ENCODE data around the gene P2RX4. TPM values are rescaled to one million over a fixed set of nuclear protein-coding genes. Genes with fewer than 3 reads are reported as not detected.
"Not testable (repeated sequence)": the region's sequence is repeated elsewhere in the genome, so short reads cannot be mapped to it uniquely, and the experiment has no call there.

P2RX4 gene
- total RNA-seq, 1 experiment from 2014 or later = 7.6 TPM

DNA sequence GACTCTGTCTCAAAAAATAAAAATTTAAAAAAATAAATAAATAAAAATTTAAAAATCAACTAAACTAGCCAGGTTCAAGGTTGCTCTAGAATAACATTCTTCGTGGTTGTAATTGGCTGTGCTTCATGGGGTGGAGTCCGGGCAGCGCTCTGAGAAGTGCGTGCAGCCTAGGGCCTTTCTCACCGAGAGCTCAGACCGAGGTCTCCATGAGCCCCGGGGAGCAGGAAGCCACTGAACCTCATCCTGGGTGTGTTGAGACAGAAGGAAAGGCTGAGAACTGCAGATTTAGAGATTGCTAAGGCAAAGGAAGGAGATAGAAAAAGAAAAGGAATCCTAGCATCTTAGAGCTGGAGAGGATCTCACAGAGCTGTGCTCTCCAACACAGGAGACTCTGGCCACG, 14.7 kb downstream of the P2RX4 start:
- BruUV-seq (replicated peaks) = no TSS peak
- CTCF ChIA-PET = no interaction called here
- Histone ChIP-seq H3K27ac (ENCODE audit: low read depth, low read length, poor library complexity, severe bottlenecking) (no peak overlapping the region), H3K4me1 (ENCODE audit: insufficient read depth, low read length, poor library complexity, severe bottlenecking) (no peaks in the 10 kb centered on the region), H3K36me3 (ENCODE audit: insufficient read depth, low read length, poor library complexity, severe bottlenecking) (no peaks in the 10 kb centered on the region), H3K27me3 (replicated peaks; ENCODE audit: insufficient read depth, low read depth, low read length, poor library complexity) (no peaks in the 10 kb centered on the region), H3K9me3 (ENCODE audit: low read depth, low read length, poor library complexity, severe bottlenecking) (no peaks in the 10 kb centered on the region), H3K4me3 (ENCODE audit: low read depth, low read length, poor library complexity, severe bottlenecking) (no peak overlapping the region)
- POLR2A ChIA-PET (ENCODE audit: low non-redundant PET) = no interaction called here
- intact Hi-C loops (cut with micrococcal nuclease; ENCODE audit: unreplicated experiment) = no loop called here
- DNase-seq (ENCODE audit: low spot score) = no peak
- TF ChIP-seq, protein P1, sequence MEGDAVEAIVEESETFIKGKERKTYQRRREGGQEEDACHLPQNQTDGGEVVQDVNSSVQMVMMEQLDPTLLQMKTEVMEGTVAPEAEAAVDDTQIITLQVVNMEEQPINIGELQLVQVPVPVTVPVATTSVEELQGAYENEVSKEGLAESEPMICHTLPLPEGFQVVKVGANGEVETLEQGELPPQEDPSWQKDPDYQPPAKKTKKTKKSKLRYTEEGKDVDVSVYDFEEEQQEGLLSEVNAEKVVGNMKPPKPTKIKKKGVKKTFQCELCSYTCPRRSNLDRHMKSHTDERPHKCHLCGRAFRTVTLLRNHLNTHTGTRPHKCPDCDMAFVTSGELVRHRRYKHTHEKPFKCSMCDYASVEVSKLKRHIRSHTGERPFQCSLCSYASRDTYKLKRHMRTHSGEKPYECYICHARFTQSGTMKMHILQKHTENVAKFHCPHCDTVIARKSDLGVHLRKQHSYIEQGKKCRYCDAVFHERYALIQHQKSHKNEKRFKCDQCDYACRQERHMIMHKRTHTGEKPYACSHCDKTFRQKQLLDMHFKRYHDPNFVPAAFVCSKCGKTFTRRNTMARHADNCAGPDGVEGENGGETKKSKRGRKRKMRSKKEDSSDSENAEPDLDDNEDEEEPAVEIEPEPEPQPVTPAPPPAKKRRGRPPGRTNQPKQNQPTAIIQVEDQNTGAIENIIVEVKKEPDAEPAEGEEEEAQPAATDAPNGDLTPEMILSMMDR (conservative IDR thresholded peaks at IDR 0.05; ENCODE audit: low read depth, low read length) = no peak
- TF ChIP-seq EZH2 (IDR thresholded peaks at IDR 0.05; ENCODE audit: borderline replicate concordance, low read depth, low read length, poor library complexity, severe bottlenecking) = no peak

DNA sequence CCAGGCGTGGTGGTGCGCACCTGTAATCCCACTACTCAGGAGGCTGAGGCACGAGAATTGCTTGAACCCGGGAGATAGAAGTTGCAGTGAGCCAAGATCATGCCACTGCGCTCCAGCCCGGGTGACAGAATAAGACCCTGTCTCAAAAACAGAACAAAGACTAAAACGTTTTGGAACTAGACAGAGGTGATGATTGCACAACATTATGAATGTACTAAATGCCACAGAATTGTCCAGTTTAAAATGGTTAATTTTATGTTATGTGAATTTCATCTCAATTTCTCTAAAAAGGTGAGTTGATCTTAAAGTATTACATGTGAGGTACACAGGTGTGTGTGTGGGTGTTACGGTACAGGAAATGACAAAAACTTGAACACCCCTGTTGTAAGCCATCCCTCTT, 16.5 kb downstream of the P2RX4 start:
- ChIA-PET CTCF (no interaction called here), POLR2A (ENCODE audit: low non-redundant PET) (no interaction called here)
- TF ChIP-seq, protein P1 (conservative IDR thresholded peaks at IDR 0.05; ENCODE audit: low read depth, low read length) = no peak
- no peak for TF ChIP-seq EZH2 (IDR thresholded peaks at IDR 0.05; ENCODE audit: borderline replicate concordance, low read depth, low read length, poor library complexity, severe bottlenecking)
- Histone ChIP-seq H3K27me3 (replicated peaks; ENCODE audit: insufficient read depth, low read depth, low read length, poor library complexity) (no peaks in the 10 kb centered on the region), H3K9me3 (ENCODE audit: low read depth, low read length, poor library complexity, severe bottlenecking) (no peaks in the 10 kb centered on the region), H3K4me3 (ENCODE audit: low read depth, low read length, poor library complexity, severe bottlenecking) (no peak overlapping the region), H3K27ac (ENCODE audit: low read depth, low read length, poor library complexity, severe bottlenecking) (no peak overlapping the region), H3K36me3 (ENCODE audit: insufficient read depth, low read length, poor library complexity, severe bottlenecking) (no peaks in the 10 kb centered on the region), H3K4me1 (ENCODE audit: insufficient read depth, low read length, poor library complexity, severe bottlenecking) (no peaks in the 10 kb centered on the region)
- no TSS peak for BruUV-seq (replicated peaks)
- intact Hi-C loops (cut with micrococcal nuclease; ENCODE audit: unreplicated experiment) = no loop called here
- DNase-seq (ENCODE audit: low spot score) = no peak

DNA sequence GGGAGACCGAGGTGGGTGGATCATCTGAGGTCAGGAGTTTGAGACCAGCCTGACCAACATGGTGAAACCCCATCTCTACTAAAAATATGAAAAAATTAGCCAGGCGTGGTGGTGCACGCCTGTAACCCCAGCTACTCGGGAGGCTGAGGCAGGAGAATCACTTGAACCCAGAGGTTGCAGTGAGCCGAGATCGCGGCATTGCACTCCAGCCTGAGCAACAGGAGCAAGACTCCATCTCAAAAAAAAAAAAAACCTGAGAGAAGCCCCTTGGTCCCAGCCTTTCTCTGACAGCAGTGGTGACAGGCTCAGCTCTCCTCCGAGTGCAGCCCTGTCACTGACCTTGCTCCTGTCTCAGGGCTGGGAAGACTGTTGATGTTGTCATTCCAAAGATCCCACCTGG, 16.9 kb downstream of the P2RX4 start:
- CTCF ChIA-PET; H3K9me3 ChIP-seq (ENCODE audit: low read depth, low read length, poor library complexity, severe bottlenecking); DNase-seq (ENCODE audit: low spot score); H3K4me3 ChIP-seq (ENCODE audit: low read depth, low read length, poor library complexity, severe bottlenecking); H3K36me3 ChIP-seq (ENCODE audit: insufficient read depth, low read length, poor library complexity, severe bottlenecking); intact Hi-C loops (cut with micrococcal nuclease; ENCODE audit: unreplicated experiment); BruUV-seq (replicated peaks); H3K27me3 ChIP-seq (replicated peaks; ENCODE audit: insufficient read depth, low read depth, low read length, poor library complexity); H3K27ac ChIP-seq (ENCODE audit: low read depth, low read length, poor library complexity, severe bottlenecking); POLR2A ChIA-PET (ENCODE audit: low non-redundant PET); H3K4me1 ChIP-seq (ENCODE audit: insufficient read depth, low read length, poor library complexity, severe bottlenecking): not testable (repeated sequence)

DNA sequence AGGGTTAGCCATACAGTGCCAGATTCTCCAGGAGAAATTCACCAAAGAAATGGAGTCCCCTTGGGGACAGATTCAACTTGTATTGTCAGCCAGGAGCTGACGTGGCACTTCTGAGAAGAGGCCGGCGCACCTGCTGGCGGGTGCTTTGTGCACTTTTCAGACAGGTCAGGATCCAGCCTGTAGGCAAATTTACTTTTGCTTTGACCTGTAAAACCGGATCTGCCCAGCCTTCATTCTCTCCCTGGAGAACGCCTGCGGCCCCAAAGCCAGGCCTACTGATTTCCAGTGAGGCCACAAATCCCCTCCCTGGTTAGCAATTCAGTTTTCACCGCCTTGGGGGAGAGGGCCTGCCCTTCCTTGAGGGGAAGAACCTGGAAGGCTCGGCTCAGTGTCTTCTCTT, 17.4 kb downstream of the P2RX4 start:
- BruUV-seq (replicated peaks) = no TSS peak

More for the DNA sequence above, 17.4 kb downstream of the P2RX4 start:
- TF ChIP-seq EZH2 (IDR thresholded peaks at IDR 0.05; ENCODE audit: borderline replicate concordance, low read depth, low read length, poor library complexity, severe bottlenecking) = no peak
- TF ChIP-seq, protein P1 (conservative IDR thresholded peaks at IDR 0.05; ENCODE audit: low read depth, low read length) = no peak
- Histone ChIP-seq H3K4me1 (ENCODE audit: insufficient read depth, low read length, poor library complexity, severe bottlenecking) (no peaks in the 10 kb centered on the region), H3K27me3 (replicated peaks; ENCODE audit: insufficient read depth, low read depth, low read length, poor library complexity) (no peaks in the 10 kb centered on the region), H3K9me3 (ENCODE audit: low read depth, low read length, poor library complexity, severe bottlenecking) (no peaks in the 10 kb centered on the region), H3K27ac (ENCODE audit: low read depth, low read length, poor library complexity, severe bottlenecking) (no peak overlapping the region), H3K36me3 (ENCODE audit: insufficient read depth, low read length, poor library complexity, severe bottlenecking) (no peaks in the 10 kb centered on the region), H3K4me3 (ENCODE audit: low read depth, low read length, poor library complexity, severe bottlenecking) (no peak overlapping the region)
- CTCF ChIA-PET = no interaction called here
- DNase-seq (ENCODE audit: low spot score) = no peak
- intact Hi-C loops (cut with micrococcal nuclease; ENCODE audit: unreplicated experiment) = no loop called here
- POLR2A ChIA-PET (ENCODE audit: low non-redundant PET) = no interaction called here

Measured in A673 (cell line).